Left kidney (tissue), 2 donors: ENCODE data around the gene RPL19. TPM values are rescaled to one million over a fixed set of nuclear protein-coding genes. Genes with fewer than 3 reads are reported as not detected.
A peak's percentile ranks its signal among the peaks of the same experiment; 100 is the strongest.

Experiments used
- DNase-seq: peaks from one replicate; pipeline ENCODE4 v3.0.0-alpha.2; 2013
- polyA plus RNA-seq: library from polyadenylated mRNA; unstranded; fragments of 120-200 nt; gene quantifications from one replicate; pipeline ENCODE4 v1.2.1, GENCODE V29; 2013; ENCODE audit not compliant: insufficient read length

The RPL19 gene
- polyA plus RNA-seq, 1 donor, result 1,651 TPM

- no peak for DNase-seq
Observed at GRCh38 chr17:39196241-39196807, 3.8 kb upstream of the RPL19 start.

DNA sequence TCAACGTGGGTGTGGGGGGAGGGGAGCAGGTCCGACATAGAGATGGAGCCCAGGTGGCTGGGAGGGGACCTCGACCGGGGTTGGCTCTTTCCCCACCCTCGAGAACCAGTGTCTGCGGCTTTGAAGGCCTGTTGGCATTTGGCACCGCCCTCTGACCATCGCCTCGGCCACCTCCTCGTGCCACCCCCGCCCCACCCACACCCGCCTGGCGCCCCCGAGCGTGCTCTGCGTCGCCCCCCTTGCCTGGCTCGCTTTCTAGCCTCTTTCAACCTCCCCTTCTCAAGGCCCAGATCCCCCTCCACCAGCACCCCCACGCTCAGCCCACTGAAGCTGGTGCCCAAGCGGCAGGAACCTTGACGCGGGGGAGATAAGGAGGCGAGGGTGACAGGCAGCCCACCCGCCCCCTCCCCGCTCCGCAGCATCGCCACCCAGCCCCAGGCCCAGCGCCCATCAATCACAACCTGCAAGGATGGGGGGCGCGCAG, 3.2 kb upstream of the RPL19 start:
- DNase-seq, result no peak

- peak; percentile 84 for DNase-seq
Observed at GRCh38 chr17:39197380-39198185, 2.5 kb upstream of the RPL19 start, which contains the start of gene CACNB1. TSS of gene CACNB1 (minus strand) at chr17:39197669. CDS start at chr17:39197495, 174 bp downstream.

DNA sequence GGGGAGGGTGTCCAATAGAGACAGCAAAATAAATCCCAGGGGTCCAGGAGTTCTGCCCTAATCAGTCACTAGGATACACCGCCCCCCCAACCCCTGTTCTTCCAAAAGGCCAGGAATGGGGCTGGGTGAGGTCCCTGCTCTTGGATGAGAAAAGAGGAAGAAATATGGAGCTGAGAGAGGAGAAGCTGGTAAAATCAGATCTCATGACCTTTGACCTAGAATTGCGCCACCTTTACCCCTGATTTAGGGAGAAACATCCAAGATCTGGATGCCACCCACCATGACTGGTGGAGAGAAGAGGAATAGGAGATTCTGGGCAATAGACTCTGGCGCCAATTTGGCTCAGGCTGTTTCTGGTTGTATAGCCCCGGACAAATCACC, 1.9 kb upstream of the RPL19 start:
- no peak for DNase-seq

GRCh38 chr17:39199820-39200069, 338 bp upstream of the RPL19 start:
- peak; percentile 93 for DNase-seq

DNA sequence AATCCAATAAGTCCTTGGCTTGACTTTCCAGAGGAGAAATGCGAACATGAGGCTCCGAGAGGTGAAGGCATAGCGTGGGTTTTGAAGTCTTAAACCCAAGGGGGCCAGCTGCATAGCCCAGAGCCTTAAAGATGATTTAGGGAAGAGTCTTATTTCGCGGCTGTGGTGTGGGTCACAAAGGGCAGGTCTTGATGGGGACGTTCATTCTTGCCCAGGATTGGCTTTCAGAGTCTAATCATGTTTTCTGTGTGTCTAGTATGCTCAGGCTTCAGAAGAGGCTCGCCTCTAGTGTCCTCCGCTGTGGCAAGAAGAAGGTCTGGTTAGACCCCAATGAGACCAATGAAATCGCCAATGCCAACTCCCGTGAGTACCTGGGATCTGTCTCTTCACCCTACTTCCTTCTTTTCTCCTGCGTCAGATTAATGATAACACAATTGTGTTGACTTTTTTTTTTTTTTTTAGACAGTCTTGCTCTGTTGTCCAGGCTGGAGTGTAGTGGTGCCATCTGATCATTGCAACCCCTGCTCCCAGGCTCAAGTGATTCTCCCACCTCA, 951 bp downstream of the RPL19 start:
- no peak for DNase-seq

- DNase-seq, result no peak
Observed at GRCh38 chr17:39204245-39204644, 4.2 kb downstream of the RPL19 start.

GRCh38 chr17:39205112-39205526, 5.0 kb downstream of the RPL19 start:
- DNase-seq, result no peak

GRCh38 chr17:39208136-39208535, 8.1 kb downstream of the RPL19 start:
- DNase-seq, result no peak

GRCh38 chr17:39208893-39209292, 8.8 kb downstream of the RPL19 start:
- no peak for DNase-seq

DNA sequence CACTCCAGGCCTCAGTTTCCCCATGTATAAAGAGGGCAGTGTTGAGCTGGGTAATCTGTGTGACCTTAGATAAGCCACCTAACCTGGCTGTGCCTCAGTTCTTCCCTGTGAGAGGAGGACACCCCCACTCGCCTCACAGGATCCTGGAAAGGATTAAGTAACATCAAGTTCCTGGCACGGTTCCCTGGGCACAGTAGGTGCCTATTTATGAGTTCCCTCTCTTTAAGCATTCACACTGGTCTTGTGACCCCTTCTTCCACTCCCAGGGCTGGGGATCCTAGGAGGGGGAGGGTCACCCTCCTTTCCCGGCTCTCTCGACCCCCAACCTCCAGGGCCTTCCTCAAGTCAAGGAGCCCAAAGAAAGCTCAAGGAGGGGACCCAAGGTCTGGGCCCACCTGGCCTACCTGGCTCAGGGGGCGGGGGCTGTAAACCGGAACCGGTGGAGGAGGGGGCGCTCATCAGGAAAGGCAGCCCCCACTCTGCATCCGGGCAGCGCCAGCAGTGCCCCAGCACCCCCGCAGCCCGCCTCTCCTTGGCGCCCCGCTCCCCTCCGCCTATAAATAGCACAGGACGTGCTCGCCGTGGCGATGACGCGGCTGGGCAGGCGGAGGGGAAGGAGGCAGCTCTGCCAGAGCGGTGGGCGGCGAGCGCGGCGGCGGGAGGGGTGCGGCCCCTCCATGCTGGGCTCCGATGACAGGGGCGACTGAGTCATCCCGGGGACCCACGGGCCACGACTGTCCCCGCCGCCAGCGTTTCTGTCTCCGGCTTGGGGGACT, 9.4 kb downstream of the RPL19 start:
- no peak for DNase-seq

GRCh38 chr17:39210093-39210434, 10.0 kb downstream of the RPL19 start:
- no peak for DNase-seq

DNA sequence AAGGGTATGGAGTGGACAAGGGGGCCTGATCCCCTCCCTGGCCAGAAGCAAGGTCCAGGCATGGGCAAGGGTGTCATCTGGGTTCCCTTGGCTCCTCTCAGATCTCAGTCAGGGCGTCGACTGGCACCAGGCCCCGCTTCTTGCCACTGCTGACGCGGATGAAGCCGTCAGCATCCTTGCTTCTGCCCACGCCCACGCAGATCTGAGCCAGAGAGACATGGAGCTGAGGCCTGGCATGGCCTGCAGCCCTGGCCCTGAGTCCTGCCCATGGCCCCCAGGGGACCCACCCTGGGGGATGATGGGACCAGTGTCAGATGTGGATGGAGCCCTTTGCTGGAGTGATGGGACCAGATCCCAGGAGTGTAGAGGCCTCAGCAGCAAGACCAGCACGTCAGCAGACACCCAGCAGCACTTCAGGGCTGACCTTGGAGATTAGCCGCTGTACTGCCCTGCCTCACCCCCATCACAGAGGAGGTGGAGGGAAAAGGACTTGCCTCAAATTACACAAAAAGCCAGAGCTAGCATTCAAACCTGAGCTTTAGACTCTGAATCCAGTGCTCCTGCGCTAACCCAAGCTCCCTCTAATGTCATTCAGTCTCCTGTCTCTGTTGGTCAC, 12.2 kb downstream of the RPL19 start:
- DNase-seq, result no peak

GRCh38 chr17:39212841-39213480, 12.9 kb downstream of the RPL19 start:
- DNase-seq, result no peak

GRCh38 chr17:39213852-39214251, 13.8 kb downstream of the RPL19 start:
- DNase-seq, result no peak

DNA sequence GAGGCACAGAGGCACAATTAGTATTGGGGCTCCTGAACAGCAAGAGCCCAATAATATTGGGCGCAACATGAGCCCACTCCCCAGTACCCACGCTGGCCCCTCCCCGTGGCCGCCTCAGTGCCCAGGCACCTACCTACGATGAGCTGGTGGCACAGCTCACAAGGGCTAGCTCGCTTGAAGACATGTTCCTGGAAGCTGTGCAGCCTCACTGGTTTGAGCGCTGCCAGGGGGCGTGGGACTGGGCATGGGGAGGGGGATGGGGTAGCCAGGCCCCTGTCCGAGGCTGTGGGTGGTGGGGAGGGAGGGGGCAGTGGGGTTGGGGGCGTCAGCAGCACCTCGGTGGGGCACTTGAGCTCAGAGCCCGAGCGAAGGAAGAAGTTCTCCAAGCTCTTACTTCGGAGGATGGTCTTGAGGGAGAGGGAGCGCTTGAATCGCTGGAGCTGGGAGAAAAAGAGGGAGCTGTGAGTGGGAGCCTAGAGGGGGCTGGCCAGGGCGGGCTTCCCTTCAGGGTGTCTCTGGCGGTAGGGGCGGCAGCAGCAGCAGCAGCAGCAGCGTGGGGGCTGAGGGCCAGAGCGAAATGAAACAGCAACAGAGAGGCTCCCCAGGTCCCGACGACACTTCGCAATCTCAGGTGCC, 17.8 kb downstream of the RPL19 start:
- no peak for DNase-seq

- DNase-seq, result no peak
Observed at GRCh38 chr17:39218906-39219305, 18.8 kb downstream of the RPL19 start.

GRCh38 chr17:39219647-39220154, 19.6 kb downstream of the RPL19 start:
- no peak for DNase-seq

DNA sequence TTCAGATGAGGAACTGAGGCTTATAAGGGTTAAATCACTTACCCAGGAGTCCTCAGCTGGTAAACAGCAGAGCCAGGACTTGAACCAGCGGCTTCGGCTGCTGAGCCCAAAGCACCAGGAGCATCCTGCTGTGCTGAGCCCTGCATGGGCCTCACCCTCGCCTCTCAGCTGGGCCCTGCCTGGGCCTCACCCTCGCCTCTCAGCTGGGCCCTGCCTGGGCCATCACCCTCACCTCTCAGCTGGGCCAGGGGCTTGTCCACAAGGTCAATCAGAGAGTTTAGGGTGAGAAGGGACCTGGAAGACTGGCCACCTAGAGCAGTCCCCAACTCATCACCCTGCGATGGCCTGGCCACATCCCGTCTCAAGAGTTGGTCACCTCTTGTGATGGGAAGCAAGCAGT, 21.5 kb downstream of the RPL19 start:
- DNase-seq, result no peak

GRCh38 chr17:39222151-39222550, 22.1 kb downstream of the RPL19 start:
- DNase-seq, result no peak
